ENCODE measurements around the gene TMEM37. TPM values are rescaled to one million over a fixed set of nuclear protein-coding genes. Genes with fewer than 3 reads are reported as not detected.

TMEM37 gene
- total RNA-seq, 1 experiment from 2014 or later: 2.3 TPM

GRCh38 chr2:119431155-119431975 lies at the start of gene TMEM37 (continued):
- TF ChIP-seq ZBTB33 (IDR thresholded peaks at IDR 0.05; ENCODE audit: extremely low read depth, insufficient replicate concordance, low read length): no peak
- TF ChIP-seq EGR1 (IDR thresholded peaks at IDR 0.05; ENCODE audit: low read depth): no peak; the same call in 1 of the 2 replicates
- no peak for TF ChIP-seq SRF (IDR thresholded peaks at IDR 0.05; ENCODE audit: low read depth)

- H2AFZ ChIP-seq (ENCODE audit: low read depth, low read length, poor library complexity, severe bottlenecking): no peak overlapping the region
- intact Hi-C loops (cut with micrococcal nuclease): no loop called here
- ATAC-seq (no peak), DNase-seq (ENCODE audit: low read depth, low spot score) (no peak)
- no peaks in the 10 kb centered on the region for H4K20me1 ChIP-seq (ENCODE audit: insufficient read depth)
- peaks cover 11 to 15% of the 10 kb centered on the region in 2 experiments; a peak in 3 of 4 replicates for H3K4me1 ChIP-seq (ENCODE audit: control insufficient read depth in 1 of 2, insufficient read depth in 2 of 2, low read length in 2 of 2)
- H3K4me2 ChIP-seq (ENCODE audit: low read length): no peak overlapping the region
- no peaks in the 10 kb centered on the region for H3K79me2 ChIP-seq (ENCODE audit: insufficient read depth, low read length)
- no peak overlapping the region for H3K9ac ChIP-seq (ENCODE audit: low read length)
- no peak overlapping the region for H3K27ac ChIP-seq (ENCODE audit: low read depth, low read length)
- no peaks in the 10 kb centered on the region for H3K36me3 ChIP-seq (ENCODE audit: control insufficient read depth in 1 of 2, insufficient read depth in 2 of 2, low read length in 2 of 2)
- no peaks in the 10 kb centered on the region for H3K9me2 ChIP-seq (ENCODE audit: insufficient read depth)
- no peaks in the 10 kb centered on the region for H3K9me3 ChIP-seq (ENCODE audit: control insufficient read depth in 1 of 2, insufficient read depth in 1 of 2, low read depth in 1 of 2, low read length in 2 of 2)
- H3K27me3 ChIP-seq (ENCODE audit: insufficient read depth, low read length): no peaks in the 10 kb centered on the region
- ChIA-PET RAD21 (ENCODE audit: low non-redundant PET in 1 of 2, low total read pairs in 2 of 2, uncharacterized antibody in 2 of 2, unreplicated experiment in 2 of 2) (no interaction called here), POLR2A (interaction anchor here (1.2 kb wide), 1 partner anchor 17 kb away, joined by 4 read pairs; the partner anchor contains the start of genes C2orf76 and DBI), CTCF (no interaction called here)
- TF ChIP-seq POLR2A (IDR thresholded peaks at IDR 0.05; ENCODE audit: borderline replicate concordance, extremely low read depth, insufficient read depth, insufficient read length): no peak
- no peak for TF ChIP-seq SRF (IDR thresholded peaks at IDR 0.05; ENCODE audit: low read depth)
- TF ChIP-seq EGR1 (IDR thresholded peaks at IDR 0.05; ENCODE audit: low read depth): no peak
- no TSS peak for BruUV-seq (replicated peaks)
- H3K4me3 ChIP-seq (replicated peaks in 1 of 2; ENCODE audit: low read depth in 1 of 2, low read length in 2 of 2): no peak overlapping the region
Observed at GRCh38 chr2:119383410-119384140, 48.1 kb upstream of the TMEM37 start.

All from HCT116 (cell line).